ENCODE measurements around the gene C6orf47. TPM values are rescaled to one million over a fixed set of nuclear protein-coding genes. Genes with fewer than 3 reads are reported as not detected.

The C6orf47 gene
- polyA plus RNA-seq, 1 experiment = 13.0 TPM

DNA sequence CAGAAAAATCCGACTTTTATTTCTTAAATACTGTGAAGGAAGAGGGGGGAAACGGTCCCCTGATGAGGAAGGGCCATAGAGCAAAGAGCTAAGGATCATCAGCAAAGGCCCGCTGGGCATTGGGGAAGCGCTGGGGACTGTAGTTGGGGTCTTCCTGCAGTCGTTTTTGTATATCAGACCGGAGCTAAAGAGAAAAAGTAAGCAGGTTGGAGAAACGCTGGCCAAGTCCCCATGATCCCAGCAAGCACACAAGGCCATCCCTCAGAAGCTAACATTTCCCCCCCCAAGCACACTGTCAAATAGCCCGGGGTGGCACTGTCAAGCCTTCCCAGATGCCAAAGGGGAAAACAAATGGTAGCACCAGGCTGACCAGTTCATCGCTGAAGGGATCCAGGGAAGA, 21.5 kb downstream of the C6orf47 start:
- peaks cover 51% of the 10 kb centered on the region for H3K36me3 ChIP-seq (ENCODE audit: control insufficient read depth, insufficient read depth, low read length)
- TF ChIP-seq, protein P1, sequence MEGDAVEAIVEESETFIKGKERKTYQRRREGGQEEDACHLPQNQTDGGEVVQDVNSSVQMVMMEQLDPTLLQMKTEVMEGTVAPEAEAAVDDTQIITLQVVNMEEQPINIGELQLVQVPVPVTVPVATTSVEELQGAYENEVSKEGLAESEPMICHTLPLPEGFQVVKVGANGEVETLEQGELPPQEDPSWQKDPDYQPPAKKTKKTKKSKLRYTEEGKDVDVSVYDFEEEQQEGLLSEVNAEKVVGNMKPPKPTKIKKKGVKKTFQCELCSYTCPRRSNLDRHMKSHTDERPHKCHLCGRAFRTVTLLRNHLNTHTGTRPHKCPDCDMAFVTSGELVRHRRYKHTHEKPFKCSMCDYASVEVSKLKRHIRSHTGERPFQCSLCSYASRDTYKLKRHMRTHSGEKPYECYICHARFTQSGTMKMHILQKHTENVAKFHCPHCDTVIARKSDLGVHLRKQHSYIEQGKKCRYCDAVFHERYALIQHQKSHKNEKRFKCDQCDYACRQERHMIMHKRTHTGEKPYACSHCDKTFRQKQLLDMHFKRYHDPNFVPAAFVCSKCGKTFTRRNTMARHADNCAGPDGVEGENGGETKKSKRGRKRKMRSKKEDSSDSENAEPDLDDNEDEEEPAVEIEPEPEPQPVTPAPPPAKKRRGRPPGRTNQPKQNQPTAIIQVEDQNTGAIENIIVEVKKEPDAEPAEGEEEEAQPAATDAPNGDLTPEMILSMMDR (IDR thresholded peaks at IDR 0.05; ENCODE audit: insufficient read depth, low read depth, low read length) = no peak
- ChIA-PET POLR2A (no interaction called here), CTCF (interaction anchor here (0.9 to 3.6 kb wide), 2 partner anchors 13 to 92 kb away, joined by 3 to 15 read pairs; partner anchors contain the start of genes BAG6 and NFKBIL1)
- no peak overlapping the region for H3K4me3 ChIP-seq (ENCODE audit: low read depth, low read length)
- H3K27me3 ChIP-seq (ENCODE audit: control insufficient read depth, insufficient read depth, low read length) = no peaks in the 10 kb centered on the region
- no peak for DNase-seq (ENCODE audit: low read depth)

DNA sequence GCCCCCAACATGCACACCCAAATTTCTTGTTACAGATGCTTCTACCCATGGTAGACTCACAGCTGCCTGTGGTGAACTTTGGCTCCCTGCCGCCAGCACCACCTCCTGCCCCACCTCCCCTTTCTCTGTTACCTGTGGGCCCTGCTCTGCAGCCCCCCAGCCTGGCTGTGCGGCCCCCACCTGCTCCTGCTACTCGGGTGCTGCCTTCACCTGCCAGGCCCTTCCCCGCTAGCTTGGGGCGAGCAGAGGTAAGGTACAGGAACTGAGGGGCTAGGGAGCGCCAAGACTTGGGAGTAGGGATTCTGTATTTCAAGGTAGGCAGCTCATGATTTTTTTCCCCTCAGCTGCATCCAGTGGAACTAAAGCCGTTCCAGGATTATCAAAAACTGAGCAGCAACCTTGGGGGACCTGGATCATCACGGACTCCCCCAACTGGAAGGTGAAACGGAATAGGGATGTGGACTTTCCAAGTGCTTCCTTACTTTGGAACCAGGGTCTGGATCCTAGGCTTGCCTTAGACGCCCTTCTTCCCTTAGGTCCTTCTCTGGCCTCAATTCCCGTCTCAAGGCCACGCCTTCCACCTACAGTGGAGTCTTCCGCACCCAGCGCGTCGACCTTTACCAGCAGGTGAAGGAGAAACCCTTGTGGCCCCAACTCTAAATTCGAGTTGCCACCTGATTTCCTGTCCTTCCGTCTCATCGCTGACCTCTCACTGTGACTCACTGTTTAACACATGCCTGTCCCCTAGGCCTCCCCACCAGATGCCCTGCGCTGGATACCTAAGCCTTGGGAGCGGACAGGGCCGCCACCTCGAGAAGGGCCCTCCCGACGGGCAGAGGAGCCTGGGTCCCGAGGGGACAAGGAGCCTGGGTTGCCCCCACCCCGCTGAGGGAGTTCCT, 23.6 kb downstream of the C6orf47 start:
- Histone ChIP-seq H3K36me3 (ENCODE audit: control insufficient read depth, insufficient read depth, low read length) (peaks cover 57% of the 10 kb centered on the region), H3K4me3 (ENCODE audit: low read depth, low read length) (no peak overlapping the region), H3K27me3 (ENCODE audit: control insufficient read depth, insufficient read depth, low read length) (no peaks in the 10 kb centered on the region)
- TF ChIP-seq, protein P1 (IDR thresholded peaks at IDR 0.05; ENCODE audit: insufficient read depth, low read depth, low read length) = no peak
- POLR2A ChIA-PET = interaction anchor here (1.0 kb wide), 2 partner anchors 15 to 24 kb away, joined by 3 read pairs; partner anchors contain the start of gene C6orf47
- DNase-seq (ENCODE audit: low read depth) = no peak
- CTCF ChIA-PET = interaction anchor here (0.8 to 1.0 kb wide), 2 partner anchors 10 to 11 kb away, joined by 3 to 4 read pairs; no protein-coding TSS in a partner anchor

DNA sequence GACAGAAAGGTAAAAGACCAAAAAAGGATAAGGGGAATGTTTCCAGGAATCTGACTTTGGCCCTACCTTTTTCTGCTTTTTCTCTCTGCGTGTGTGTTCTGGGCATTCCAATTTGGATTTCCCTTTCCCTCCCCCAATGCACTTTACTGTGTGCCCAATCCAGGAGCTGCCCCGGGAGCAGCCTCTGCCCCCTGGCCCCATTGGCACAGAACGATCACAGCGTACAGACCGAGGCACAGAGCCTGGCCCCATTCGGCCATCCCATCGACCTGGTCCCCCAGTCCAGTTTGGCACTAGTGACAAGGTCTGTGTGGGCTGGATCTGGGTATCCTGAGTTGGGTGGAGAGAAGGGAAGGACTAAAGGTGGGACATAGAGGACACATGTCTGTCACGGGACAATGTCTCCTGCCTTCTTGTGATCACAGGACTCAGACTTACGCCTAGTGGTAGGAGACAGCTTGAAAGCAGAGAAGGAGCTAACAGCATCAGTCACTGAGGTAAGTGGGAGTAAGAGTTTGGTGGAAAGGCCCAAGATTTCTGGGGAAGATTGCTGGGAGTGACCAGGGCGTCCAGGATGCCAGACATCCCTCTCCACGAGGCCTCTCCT, 25.5 kb downstream of the C6orf47 start:
- TF ChIP-seq, protein P1 (IDR thresholded peaks at IDR 0.05; ENCODE audit: insufficient read depth, low read depth, low read length) = no peak
- H3K27me3 ChIP-seq (ENCODE audit: control insufficient read depth, insufficient read depth, low read length) = no peaks in the 10 kb centered on the region
- ChIA-PET POLR2A (no interaction called here), CTCF (interaction anchor here (1.5 kb wide), 1 partner anchor 8 kb away, joined by 3 read pairs; no protein-coding TSS in a partner anchor)
- DNase-seq (ENCODE audit: low read depth) = no peak
- peaks cover 62% of the 10 kb centered on the region for H3K36me3 ChIP-seq (ENCODE audit: control insufficient read depth, insufficient read depth, low read length)
- no peak overlapping the region for H3K4me3 ChIP-seq (ENCODE audit: low read depth, low read length)

- POLR2A ChIA-PET = no interaction called here
- H3K36me3 ChIP-seq (ENCODE audit: control insufficient read depth, insufficient read depth, low read length) = peaks cover 66% of the 10 kb centered on the region
- no peaks in the 10 kb centered on the region for H3K27me3 ChIP-seq (ENCODE audit: control insufficient read depth, insufficient read depth, low read length)
- TF ChIP-seq, protein P1 (IDR thresholded peaks at IDR 0.05; ENCODE audit: insufficient read depth, low read depth, low read length) = no peak
- CTCF ChIA-PET = interaction anchor here (1.1 kb wide), 1 partner anchor 12 kb away, joined by 6 read pairs; no protein-coding TSS in a partner anchor
- H3K4me3 ChIP-seq (ENCODE audit: low read depth, low read length) = no peak overlapping the region
- no peak for DNase-seq (ENCODE audit: low read depth)
These were observed 26.4 kb downstream of the C6orf47 start for GRCh38 chr6:31634131-31634530.

- DNase-seq (ENCODE audit: low read depth) = no peak
- ChIA-PET POLR2A (no interaction called here), CTCF (interaction anchor here (1.1 kb wide), 1 partner anchor 11 kb away, joined by 6 read pairs; no protein-coding TSS in a partner anchor)
- peaks cover 68% of the 10 kb centered on the region for H3K36me3 ChIP-seq (ENCODE audit: control insufficient read depth, insufficient read depth, low read length)
- H3K27me3 ChIP-seq (ENCODE audit: control insufficient read depth, insufficient read depth, low read length) = no peaks in the 10 kb centered on the region
- no peak overlapping the region for H3K4me3 ChIP-seq (ENCODE audit: low read depth, low read length)
- TF ChIP-seq, protein P1 (IDR thresholded peaks at IDR 0.05; ENCODE audit: insufficient read depth, low read depth, low read length) = no peak
These were observed 27.1 kb downstream of the C6orf47 start for GRCh38 chr6:31633447-31633846.

Measured in BJ (cell line).